Liver (tissue), 3 donors: Measurements from ENCODE around the gene CCDC88C.

Experiments used
- EGR1 ChIP-seq, 2 donors: IDR thresholded peaks; 2 replicates each; pipeline ENCODE4 v1.6.1; 2016 to 2018; ENCODE audit warnings: antibody characterized with exemption in 2 of 2, low read depth in 2 of 2
- HNF4A ChIP-seq, 2 donors: conservative IDR thresholded peaks; 2 replicates each; pipeline ENCODE4 v1.6.1; 2016; ENCODE audit warnings: antibody characterized with exemption in 2 of 2, mild to moderate bottlenecking in 2 of 2
- JUND ChIP-seq, 2 donors: IDR thresholded peaks; 2 replicates each; pipeline ENCODE4 v1.6.1; 2016; ENCODE audit warnings: antibody characterized with exemption in 2 of 2
- RAD21 ChIP-seq, 2 donors: IDR thresholded peaks; 2 replicates each; pipeline ENCODE4 v1.6.1; 2016; ENCODE audit warnings: antibody characterized with exemption in 2 of 2, mild to moderate bottlenecking in 2 of 2
- SP1 ChIP-seq: IDR thresholded peaks from 2 replicates; pipeline ENCODE4 v1.6.1; 2018; ENCODE audit warnings: antibody characterized with exemption, mild to moderate bottlenecking
- YY1 ChIP-seq: IDR thresholded peaks from 2 replicates; pipeline ENCODE4 v1.6.1; 2016; ENCODE audit warnings: antibody characterized with exemption, mild to moderate bottlenecking
- TF ChIP-seq, protein P1 (sequence below): fragments of 150-350 bp; IDR thresholded peaks from 2 replicates; pipeline ENCODE4 v1.5.1; 2017; ENCODE audit warnings: improper control_type of control experiment, low read depth, low read length; ENCODE audit not compliant: missing input control
- TF ChIP-seq, protein P2 (sequence below): IDR thresholded peaks from 2 replicates; pipeline ENCODE4 v1.6.1; 2016; ENCODE audit warnings: antibody characterized with exemption
- TF ChIP-seq, protein P3 (sequence below): IDR thresholded peaks from 2 replicates; pipeline ENCODE4 v1.6.1; 2016; ENCODE audit warnings: antibody characterized with exemption, mild to moderate bottlenecking
- TF ChIP-seq, protein P4 (sequence below): IDR thresholded peaks from 2 replicates; pipeline ENCODE4 v1.6.1; 2016; ENCODE audit warnings: antibody characterized with exemption
- TF ChIP-seq, protein P5 (sequence below): IDR thresholded peaks from 2 replicates; pipeline ENCODE4 v1.6.1; 2016; ENCODE audit warnings: antibody characterized with exemption
- donor health status: healthy.
- donor health status: healthy.

DNA sequence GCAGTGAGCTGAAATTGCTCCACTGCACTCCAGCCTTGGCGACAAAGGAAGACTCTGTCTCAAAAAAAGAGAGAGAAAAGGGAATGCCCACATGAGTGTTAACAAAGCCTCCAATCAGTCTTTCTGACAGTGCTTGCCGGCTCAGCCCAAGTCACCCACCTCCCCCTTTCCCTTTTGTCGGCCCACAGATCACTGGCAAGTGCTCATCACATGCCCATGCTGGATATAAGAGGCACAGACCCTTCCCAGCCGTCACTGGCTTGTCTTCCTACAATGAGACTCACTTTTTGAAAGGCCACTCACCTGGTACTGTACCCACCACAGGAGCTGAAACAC is 70.8 kb downstream of the CCDC88C start:
- TF ChIP-seq, protein P1, sequence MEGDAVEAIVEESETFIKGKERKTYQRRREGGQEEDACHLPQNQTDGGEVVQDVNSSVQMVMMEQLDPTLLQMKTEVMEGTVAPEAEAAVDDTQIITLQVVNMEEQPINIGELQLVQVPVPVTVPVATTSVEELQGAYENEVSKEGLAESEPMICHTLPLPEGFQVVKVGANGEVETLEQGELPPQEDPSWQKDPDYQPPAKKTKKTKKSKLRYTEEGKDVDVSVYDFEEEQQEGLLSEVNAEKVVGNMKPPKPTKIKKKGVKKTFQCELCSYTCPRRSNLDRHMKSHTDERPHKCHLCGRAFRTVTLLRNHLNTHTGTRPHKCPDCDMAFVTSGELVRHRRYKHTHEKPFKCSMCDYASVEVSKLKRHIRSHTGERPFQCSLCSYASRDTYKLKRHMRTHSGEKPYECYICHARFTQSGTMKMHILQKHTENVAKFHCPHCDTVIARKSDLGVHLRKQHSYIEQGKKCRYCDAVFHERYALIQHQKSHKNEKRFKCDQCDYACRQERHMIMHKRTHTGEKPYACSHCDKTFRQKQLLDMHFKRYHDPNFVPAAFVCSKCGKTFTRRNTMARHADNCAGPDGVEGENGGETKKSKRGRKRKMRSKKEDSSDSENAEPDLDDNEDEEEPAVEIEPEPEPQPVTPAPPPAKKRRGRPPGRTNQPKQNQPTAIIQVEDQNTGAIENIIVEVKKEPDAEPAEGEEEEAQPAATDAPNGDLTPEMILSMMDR, result no peak
- TF ChIP-seq, protein P2, sequence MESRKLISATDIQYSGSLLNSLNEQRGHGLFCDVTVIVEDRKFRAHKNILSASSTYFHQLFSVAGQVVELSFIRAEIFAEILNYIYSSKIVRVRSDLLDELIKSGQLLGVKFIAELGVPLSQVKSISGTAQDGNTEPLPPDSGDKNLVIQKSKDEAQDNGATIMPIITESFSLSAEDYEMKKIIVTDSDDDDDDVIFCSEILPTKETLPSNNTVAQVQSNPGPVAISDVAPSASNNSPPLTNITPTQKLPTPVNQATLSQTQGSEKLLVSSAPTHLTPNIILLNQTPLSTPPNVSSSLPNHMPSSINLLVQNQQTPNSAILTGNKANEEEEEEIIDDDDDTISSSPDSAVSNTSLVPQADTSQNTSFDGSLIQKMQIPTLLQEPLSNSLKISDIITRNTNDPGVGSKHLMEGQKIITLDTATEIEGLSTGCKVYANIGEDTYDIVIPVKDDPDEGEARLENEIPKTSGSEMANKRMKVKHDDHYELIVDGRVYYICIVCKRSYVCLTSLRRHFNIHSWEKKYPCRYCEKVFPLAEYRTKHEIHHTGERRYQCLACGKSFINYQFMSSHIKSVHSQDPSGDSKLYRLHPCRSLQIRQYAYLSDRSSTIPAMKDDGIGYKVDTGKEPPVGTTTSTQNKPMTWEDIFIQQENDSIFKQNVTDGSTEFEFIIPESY, result no peak
- TF ChIP-seq, protein P3, sequence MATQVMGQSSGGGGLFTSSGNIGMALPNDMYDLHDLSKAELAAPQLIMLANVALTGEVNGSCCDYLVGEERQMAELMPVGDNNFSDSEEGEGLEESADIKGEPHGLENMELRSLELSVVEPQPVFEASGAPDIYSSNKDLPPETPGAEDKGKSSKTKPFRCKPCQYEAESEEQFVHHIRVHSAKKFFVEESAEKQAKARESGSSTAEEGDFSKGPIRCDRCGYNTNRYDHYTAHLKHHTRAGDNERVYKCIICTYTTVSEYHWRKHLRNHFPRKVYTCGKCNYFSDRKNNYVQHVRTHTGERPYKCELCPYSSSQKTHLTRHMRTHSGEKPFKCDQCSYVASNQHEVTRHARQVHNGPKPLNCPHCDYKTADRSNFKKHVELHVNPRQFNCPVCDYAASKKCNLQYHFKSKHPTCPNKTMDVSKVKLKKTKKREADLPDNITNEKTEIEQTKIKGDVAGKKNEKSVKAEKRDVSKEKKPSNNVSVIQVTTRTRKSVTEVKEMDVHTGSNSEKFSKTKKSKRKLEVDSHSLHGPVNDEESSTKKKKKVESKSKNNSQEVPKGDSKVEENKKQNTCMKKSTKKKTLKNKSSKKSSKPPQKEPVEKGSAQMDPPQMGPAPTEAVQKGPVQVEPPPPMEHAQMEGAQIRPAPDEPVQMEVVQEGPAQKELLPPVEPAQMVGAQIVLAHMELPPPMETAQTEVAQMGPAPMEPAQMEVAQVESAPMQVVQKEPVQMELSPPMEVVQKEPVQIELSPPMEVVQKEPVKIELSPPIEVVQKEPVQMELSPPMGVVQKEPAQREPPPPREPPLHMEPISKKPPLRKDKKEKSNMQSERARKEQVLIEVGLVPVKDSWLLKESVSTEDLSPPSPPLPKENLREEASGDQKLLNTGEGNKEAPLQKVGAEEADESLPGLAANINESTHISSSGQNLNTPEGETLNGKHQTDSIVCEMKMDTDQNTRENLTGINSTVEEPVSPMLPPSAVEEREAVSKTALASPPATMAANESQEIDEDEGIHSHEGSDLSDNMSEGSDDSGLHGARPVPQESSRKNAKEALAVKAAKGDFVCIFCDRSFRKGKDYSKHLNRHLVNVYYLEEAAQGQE, result no peak
- TF ChIP-seq RAD21 (IDR thresholded peaks at IDR 0.05), result no peak
- TF ChIP-seq EGR1 (IDR thresholded peaks at IDR 0.05; ENCODE audit: low read depth in 2 of 2), result no peak
- no peak for TF ChIP-seq YY1
- no peak for TF ChIP-seq SP1
- TF ChIP-seq, protein P4, sequence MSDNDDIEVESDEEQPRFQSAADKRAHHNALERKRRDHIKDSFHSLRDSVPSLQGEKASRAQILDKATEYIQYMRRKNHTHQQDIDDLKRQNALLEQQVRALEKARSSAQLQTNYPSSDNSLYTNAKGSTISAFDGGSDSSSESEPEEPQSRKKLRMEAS, result no peak
- no peak for TF ChIP-seq JUND (IDR thresholded peaks at IDR 0.05)
- TF ChIP-seq, protein P5, sequence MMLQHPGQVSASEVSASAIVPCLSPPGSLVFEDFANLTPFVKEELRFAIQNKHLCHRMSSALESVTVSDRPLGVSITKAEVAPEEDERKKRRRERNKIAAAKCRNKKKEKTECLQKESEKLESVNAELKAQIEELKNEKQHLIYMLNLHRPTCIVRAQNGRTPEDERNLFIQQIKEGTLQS, result no peak
- no peak for TF ChIP-seq HNF4A (conservative IDR thresholded peaks at IDR 0.05)
